Cortex of kidney (tissue), 1 donor: ENCODE data around the gene CERT1.

Experiments used
- DNase-seq: peaks from one replicate; lab custom pipeline; 2025; lab: John Stamatoyannopoulos, UW

Gene CERT1

DNA sequence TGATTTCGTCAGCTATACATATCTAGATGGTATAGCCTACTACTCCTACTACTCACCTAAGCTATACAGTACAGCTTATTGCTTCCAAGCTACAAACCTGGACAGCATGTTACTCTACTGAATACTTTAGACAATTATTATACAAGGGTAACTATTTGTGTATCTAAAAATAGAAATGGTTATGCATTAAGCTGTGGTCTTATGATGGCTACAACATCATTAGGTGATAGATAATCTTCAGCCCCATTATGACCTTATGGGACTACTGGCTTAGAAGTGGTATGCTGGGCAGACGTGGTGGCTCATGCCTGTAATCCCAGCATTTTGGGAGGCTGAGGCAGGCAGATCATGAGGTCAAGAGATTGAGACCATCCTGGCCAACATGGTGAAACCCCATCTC lies 40.2 kb downstream of the CERT1 start:
- DNase-seq: no peak

DNA sequence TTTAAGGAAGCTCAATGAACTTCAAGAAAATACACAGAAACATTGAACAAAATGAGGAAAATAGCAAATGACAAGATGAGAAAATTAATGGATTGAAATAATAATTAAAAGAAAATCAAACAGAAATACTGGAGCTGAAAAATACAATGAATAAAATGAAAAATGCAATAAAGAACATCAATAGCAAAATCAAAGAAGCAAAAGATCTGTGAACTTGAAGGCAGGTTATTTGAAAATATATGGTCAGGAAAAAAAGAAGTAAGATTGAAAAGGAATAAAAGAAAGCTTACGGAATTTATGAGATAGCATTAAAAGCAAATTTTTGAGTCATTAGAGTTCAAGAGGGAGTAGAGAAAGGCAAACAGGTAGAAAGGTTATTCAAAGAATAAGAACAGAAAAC lies 42.4 kb downstream of the CERT1 start:
- DNase-seq: no peak

DNA sequence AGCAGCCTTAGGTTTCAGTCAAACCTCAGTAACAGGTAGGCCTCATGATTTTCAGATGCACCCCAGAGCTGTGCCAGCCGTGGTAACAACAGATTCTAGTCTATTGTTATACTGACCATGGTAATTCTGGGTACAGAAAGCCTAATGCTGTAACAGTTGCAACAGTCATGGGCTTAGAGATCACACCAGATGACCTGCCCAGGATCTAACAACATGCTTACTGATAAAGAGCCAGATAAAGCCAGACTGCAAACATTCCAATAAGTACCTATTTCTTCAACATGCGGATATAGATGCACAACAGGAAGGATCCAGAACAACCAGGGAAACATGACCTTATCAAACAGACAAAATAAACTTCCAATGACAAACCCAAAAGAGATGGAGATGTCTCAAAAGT lies 42.8 kb downstream of the CERT1 start:
- no peak for DNase-seq

DNA sequence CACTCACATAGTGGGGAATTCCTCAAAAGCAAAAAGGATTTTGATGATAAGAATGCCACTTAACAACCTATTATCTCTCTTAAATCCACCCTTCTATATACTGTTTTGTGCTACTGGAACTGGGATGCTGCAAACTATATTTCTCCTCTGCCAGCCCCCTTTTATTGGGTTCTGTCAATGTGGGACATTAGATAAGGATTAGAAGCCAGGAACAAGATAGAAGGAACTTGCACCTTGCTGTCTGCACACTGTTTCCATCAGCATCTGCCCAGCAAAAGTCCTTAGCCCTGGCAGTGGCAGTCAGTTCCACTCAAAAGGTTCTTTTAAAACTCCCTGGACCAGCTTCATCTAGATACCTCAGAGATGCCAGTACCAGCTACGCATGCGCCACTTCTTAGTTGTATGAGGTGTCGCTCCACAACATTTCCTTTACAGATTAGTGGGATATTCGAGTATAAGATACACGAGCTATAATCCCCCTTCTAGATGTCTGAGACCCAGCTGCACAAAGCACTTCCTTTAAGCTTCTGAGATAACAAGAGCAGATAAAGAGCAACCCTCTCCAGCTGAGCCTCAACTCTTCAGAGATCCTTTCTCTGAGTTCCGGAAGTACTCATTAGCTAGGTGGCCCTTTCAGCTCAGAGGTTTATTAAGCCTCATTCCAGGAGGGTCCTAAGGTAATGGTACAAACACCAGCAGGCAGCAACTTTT lies 45.3 kb downstream of the CERT1 start:
- no peak for DNase-seq

DNA sequence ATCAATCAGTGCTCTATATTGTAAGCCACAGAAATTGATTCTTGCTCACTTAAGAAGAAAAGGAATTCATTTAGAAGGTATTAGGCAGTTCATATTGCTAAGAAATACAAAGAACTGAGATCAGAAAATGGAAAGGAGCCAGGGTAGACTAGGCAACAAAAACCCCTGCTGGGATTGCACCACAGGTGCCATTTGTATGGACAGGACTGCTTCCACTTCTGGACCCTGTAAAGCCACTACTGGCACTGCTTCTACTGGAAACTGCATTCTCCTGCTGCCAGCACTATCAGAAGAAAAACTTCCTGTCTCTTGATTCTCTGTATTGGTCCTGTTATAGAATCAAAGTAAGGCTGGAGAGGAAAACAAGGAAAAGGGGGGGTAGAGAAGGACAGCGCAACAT lies 45.9 kb downstream of the CERT1 start:
- DNase-seq: no peak

DNA sequence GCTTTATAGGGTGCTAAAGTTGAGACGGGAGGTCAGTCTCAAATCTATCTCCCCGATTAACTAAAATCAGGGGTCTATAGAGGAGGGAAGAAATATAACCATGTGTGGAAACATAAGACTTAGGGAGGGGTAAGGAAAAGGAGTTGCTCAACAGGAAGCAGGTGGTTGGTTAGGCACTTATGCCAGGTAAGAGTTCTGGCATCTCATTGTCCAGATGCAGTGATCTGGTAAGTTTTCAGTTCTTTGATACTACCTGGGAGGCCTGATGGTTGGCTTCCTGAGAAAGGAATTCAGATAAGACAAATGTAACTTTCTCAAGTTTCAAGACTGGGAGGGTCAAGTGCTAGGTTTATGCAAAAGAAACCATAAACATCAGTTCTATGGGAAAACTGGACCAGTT lies 47.7 kb downstream of the CERT1 start:
- no peak for DNase-seq

DNA sequence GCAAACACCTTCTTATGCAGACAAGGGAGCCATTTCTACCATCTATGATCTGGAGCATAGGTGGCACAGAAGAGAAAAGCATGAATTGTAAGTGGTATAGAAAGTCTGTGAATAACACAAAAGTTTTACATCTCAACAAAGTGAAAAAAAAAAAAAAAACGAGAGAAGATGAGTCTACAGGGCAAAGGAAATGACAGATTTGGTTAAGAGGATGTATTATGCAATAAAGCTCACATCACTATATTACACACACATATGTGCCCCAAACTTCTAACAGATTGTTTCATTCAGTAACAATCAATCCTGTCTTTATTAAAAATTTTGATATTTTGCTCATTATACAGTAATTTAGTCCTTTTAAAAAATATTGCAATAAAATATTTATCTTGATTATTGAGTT lies 49.8 kb downstream of the CERT1 start:
- DNase-seq: no peak

DNA sequence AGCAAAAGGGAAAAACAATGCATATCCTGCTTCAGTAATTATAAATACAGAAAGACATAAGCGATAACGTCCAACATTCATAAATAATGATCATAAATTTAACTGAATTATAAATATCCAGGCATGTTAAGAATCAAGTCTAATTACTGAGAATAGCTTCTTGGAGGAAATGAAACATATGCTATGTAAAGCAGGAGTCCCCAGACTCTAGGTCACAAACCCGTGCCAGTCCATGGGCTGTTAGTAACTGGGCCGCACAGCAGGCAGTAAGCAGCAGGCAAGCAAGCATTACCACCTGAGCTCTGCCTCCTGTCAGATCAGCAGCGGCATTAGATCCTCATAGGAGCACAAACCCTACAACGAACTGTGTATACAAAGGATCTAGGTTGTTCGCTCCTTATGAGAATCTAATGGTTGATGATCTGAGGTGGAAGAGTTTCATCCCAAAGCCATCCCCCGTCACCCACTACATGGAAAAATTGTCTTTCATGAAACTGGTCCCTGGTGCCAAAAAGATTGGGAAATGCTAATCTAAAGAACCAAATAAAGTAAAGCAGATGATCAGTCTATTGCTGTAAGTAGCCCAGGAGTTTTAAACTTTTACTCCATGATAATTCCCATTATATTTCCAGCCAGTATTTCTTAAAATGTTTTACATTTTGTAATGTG lies 50.4 kb downstream of the CERT1 start:
- no peak for DNase-seq

DNA sequence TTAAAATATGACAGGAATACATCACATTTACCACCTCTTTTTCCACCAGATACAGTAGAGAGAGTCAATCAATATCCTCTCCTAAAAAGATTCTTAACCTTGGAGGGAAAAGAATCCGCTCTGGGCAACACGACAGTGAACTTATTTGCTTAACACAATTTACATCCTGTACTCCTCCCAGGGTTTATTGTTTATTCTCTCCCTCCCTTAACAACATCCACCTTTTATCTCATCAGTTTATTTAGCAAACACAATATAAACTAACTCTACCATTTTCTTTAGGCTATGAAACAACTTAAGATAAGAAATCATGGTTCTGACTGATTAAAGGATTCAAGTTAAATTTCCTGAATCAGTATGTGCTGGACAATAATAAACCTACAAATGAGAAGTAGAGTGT lies 50.9 kb downstream of the CERT1 start:
- no peak for DNase-seq

DNA sequence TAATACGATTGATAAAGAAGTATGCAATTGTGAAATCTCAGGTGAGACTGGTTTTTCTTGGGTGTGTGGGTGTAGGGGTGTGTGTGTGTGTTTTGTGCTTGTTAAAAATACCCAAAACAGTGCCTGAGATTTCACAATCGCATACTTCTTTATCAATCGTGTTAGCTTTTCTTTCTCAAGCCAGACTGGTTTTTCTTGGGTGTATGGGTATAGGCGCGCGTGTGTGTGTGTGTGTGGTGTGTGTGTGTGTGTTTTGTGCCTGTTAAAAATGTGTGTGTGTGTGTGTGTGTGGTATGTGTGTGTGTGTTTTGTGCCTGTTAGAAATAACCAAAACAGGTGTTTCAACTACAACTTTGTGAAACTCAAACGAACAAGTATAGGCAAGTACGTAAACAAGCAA lies 53.7 kb downstream of the CERT1 start:
- no peak for DNase-seq

DNA sequence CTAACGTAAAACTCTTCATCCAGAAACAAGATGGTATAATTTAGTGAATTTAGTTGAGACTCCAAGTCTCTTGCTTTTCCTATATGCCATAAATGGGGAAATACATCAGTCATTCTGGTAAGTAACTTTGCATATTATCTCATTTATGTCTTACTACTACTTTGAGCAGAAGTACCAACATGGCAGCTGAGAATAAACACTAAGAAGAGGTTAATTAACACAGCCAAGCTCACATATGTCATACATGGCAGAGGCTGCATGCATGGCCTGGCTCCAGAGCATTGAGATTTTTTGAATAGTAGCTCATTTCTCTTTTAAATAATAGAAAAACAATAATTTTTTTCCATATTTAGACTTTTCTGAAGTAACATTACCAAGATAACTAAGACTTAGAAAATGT lies 54.3 kb downstream of the CERT1 start:
- no peak for DNase-seq

DNA sequence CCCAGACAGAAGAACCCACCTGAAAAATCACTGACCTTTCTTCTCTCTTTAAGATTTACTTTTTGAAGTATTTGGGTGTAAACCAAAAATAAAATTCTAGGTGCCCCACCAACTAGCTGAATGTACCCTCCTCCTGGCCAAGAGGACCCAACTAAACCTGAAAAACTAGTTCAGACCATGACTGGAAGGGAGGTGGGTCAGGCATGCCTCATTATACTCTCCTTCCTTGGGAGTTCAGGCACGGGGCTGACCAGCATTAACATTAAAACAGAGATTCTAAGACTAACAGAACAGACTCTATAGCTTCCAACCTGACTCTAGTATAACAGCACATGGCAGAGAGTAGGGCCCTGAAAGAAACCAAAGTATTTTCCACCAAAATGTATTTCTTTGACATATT lies 61.4 kb downstream of the CERT1 start:
- no peak for DNase-seq

DNA sequence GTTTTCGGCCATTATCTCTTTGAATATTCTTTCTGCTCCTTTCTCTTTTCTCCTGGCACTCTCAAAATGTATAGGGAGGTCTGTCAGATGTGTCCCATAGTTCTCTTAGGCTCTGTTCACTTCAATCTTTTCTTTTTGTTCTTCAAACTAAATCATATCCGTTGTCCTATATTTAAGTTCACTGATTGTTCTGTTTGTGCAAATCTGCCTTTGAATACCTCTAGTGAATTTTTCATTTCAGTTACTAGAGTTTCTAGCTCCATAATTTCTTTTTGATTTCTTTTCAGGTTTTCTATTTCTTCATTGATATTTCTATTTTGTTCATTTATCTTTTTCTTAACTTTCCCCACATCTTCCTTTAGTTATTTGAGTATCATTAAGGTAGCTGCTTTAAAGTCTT lies 65.4 kb downstream of the CERT1 start:
- no peak for DNase-seq

DNA sequence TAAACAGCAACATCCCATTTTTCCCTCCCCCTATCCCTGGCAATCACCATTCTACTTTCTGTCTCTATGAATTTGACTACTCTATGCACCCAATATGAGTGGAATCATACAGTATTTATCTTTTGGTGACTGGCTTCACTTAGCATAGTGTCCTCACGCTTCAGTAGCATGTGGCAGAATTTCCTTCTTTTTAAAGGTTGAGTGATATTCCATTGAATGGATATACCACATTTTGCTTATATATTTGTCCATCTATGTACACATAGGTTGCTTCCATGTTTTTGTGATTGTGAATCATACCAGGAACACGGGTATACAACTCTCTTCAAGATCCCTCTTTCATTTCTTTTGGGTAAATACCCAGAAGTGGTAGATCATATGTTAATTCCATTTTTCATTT lies 69.9 kb downstream of the CERT1 start:
- DNase-seq: no peak

DNA sequence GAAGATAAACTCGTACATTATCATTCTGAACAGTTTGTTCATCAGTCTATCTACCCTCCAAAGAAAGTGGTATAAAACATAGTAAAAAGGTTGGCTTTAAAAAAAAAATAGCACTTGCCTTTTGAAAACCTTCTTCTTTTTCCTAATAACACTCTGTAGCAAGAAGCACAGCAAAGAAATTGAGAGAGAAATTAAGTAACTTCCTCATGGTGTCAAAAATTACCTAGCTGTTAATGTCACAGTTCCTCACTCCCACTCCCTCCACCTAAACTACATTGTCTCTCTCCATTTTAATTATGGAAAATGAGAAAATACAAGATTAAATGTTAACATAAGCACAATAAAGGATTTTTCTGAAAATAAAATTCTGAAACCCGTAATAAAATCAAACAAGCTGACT lies 72.2 kb downstream of the CERT1 start:
- DNase-seq: no peak

DNA sequence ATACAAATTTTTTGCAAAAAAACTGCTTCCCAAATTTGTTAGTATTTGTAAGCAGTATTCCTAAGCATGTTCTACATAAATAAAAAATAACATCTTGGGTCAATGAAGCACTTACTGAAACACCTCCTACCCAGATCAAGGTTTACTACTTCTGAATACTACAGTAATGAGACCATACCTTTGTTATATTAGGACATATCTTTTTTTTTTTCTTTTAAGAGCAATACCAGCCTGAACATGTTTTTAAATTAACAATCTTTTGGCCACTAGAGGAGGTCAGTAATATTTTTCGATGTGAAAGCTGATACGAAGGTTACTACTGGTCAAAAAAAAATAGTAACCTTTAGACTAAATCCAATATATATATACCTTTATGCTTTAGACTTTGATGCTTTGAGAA lies 72.7 kb downstream of the CERT1 start:
- DNase-seq: no peak

DNA sequence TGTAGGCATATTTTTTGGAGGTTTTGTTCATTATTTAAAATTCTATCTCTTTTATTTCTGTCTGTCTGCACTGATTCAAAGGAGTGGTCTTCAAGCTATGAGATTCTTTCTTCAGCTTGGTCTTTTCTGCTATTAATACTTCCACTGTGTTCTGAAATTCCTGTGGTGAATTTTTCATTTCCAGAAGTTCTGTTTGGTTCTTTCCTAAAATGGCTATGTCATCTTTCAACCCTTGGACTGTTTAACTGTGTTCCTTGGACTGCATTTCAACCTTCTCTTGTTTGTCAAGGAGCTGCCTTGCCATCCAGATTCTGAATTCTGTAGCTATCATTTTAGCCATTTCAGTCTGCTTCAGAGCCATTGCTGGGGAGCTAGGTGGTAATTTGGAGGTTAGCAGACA lies 76.3 kb downstream of the CERT1 start:
- DNase-seq: no peak

DNA sequence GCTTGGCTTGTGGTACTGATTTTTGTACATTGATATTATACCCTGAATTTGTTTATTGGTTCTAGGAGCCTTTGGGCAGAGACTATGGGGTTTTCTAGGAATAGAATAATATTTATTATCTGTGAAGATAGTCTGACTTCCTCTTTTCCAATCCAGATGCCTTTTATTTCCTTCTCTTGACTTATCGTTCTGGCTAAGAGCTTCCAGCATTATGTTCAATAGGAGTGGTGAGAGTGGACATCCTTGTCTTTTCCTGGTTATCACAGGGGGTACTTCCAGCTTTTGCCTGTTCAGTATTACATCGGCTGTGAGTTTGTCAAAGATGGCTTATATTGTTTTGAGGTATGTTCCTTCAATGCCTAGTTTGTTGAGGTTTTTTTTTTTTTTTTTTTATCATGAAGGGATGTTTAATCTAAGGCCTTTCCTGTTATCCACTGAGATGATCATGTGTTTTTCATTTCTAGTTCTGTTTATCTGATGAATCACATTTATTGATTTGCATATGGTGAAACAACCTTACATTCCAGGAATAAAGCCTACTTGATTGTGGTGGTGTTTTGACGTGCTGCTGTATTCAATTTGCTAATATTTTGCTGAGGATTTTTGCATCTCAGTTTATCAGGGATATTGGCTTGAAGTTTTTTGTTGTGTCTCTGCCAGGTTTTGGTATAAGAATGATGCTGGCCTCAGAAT lies 77.5 kb downstream of the CERT1 start:
- no peak for DNase-seq

DNA sequence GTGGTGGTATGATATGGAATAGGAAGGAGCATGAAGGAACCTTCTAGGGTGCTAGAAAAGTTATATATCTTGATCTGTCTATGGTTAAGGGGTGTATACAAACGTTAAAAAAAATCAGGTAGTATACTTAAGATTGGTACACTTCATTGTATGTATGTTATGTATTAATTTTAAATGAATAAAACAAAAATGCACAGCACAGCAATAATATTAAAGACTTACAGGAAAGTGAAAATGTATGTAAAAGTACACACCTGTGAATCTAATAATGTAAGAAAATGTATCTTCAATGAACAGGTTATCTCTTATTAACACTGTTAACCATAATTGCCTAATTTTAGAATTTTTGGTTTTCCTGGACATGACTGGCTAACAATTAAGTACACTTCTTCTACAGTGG lies 97.2 kb downstream of the CERT1 start:
- no peak for DNase-seq

DNA sequence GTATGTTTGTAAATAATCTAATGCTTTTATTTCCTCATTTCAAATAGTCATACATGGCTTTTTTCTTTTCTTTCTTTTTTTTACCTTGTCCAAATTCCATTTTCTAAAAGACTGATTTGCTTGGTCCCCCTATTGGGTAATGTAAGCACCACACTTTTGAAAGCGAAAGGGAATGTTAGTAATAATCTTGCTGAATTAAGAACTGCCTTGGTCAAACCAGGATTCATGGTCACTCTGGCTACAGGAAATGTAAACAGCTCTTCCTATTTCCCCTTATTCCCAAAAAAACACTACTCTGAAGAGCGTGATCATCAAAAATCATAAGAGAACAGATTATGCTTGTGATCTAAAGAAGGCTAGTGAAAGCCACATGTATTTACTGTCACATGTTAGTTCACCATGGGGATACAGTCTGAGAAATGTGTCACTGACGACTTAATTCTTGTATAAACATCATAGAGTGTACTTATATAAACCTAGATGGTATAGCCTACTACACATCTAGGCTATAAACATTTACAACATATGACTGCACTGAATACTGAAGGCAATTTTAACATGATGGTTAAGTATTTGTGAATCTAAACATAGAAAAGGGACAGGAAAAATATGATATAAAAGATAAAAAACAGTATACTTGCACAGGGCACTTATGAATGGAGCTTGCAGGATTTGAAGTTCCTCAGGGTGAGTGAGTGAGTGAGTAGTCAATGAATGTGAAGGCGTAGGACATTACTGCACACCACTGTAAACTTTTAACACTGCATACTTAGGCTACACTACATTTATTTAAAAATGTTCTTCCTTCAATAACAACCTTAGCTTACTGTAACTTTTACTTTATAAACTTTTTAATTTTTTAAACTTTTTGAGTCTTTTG lies 99.1 kb downstream of the CERT1 start:
- no peak for DNase-seq

DNA sequence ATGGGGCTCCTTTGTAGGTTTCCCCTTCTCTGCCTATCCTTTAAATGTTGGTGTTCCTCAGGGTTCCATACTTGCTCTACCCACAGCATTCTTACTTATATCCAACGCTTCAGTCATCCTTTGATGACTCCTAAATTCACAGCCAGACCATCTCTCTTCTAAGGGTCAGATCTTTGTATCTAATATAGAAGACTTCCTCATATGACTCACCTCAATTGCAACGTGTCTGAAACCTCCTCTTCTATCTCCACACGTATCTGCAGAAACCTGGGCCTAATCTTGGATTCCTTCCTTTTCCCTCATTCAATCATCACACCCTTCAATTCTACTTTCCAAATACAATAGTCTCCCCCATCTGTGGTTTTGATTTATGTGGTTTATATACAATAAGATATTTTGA lies 106.1 kb downstream of the CERT1 start:
- no peak for DNase-seq

DNA sequence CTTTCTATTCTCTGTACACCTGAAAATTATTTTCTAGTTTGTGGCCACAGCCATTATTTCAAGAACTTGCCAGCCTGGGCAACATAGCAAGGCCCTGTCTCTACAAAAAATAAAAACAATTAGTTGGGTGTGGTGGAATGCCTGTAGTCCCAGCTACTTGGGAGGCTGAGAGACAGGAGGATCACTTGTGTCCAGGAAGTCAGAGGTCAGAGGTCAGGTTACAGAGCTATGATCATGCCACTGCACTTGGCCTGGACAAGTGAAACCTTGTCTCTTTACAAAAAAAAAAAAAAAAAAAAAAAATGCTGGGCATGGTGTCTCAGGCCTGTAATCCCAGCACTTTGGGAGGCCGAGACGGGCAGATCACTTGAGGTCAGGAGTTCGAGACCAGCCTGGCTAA lies 116.2 kb downstream of the CERT1 start:
- no peak for DNase-seq

DNA sequence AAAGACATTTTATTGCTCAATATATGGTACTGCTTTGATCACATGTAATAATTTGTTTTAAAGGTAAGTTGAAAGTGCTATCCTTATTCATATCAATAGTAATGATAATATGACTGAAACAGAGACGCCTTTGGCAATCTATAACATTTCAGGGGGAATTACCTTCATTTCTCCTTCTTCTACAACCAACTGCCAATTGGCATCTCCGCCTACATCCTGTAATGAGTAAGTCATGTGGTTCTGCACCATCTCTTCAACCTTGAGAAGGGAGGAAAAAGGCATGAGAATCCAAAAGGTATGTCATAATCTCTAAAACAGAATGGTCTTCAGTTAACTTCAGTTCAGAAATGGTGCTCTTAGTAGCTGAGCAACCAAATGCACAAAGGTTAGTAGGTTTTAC lies 122.0 kb downstream of the CERT1 start:
- no peak for DNase-seq
